ENCODE measurements around the gene SRSF6. TPM values are rescaled to one million over a fixed set of nuclear protein-coding genes. Genes with fewer than 3 reads are reported as not detected.

The SRSF6 gene
- total and polyA plus RNA-seq, 2 experiments from 2014 or later = 60.1 to 61.5 TPM

- H3K4me1 Mint-ChIP-seq = peaks cover 5% of the 10 kb centered on the region; the same call in 2 of the 3 replicates
- Histone ChIP-seq H3K4me2 (no peak overlapping the region), H2AFZ (peak overlapping the region; percentile 74), H3K36me3 (ENCODE audit: insufficient read depth) (no peaks in the 10 kb centered on the region), H3K4me3 (no peak overlapping the region), H3K79me2 (replicated peaks; ENCODE audit: insufficient read depth) (no peaks in the 10 kb centered on the region), H3K9me2 (ENCODE audit: insufficient read depth) (peaks cover 7% of the 10 kb centered on the region; the same call in 1 of the 2 replicates), H3K27ac (ENCODE audit: low read depth) (no peak overlapping the region), H3F3A (replicated peaks; ENCODE audit: low read depth) (no peaks in the 10 kb centered on the region), H4K20me1 (replicated peaks; ENCODE audit: insufficient read depth) (no peaks in the 10 kb centered on the region), H3K27me3 (ENCODE audit: insufficient read depth) (no peaks in the 10 kb centered on the region), H3K4me1 (ENCODE audit: insufficient read depth) (no peaks in the 10 kb centered on the region)
- ATAC-seq = no peak
- H3K36me3 Mint-ChIP-seq (ENCODE audit: low read depth) = no peaks in the 10 kb centered on the region; the same call in 2 of the 3 replicates
- no peak overlapping the region for H3K4me3 Mint-ChIP-seq
- TF ChIP-seq EZH2 (IDR thresholded peaks at IDR 0.05; ENCODE audit: low read depth, unreplicated experiment) (no peak), EZH2phosphoT487 (IDR thresholded peaks at IDR 0.05; ENCODE audit: unreplicated experiment) (no peak), NANOG (IDR thresholded peaks at IDR 0.05; ENCODE audit: borderline replicate concordance) (no peak), POLR2AphosphoS5 (IDR thresholded peaks at IDR 0.05; ENCODE audit: low read depth) (no peak), CTCF (conservative IDR thresholded peaks at IDR 0.05; ENCODE audit: low read depth in 2 of 2) (no peak), JUNB (IDR thresholded peaks at IDR 0.05; ENCODE audit: unreplicated experiment) (no peak), ZNF114 (CRISPR knock-in tag; IDR thresholded peaks at IDR 0.05) (no peak), ETS1 (IDR thresholded peaks at IDR 0.05) (no peak), REST (IDR thresholded peaks at IDR 0.05; ENCODE audit: unreplicated experiment) (no peak), STAT1 (IDR thresholded peaks at IDR 0.05; ENCODE audit: unreplicated experiment) (no peak), ZNF331 (CRISPR knock-in tag; IDR thresholded peaks at IDR 0.05; ENCODE audit: low read depth) (no peak), ZNF462 (CRISPR knock-in tag; IDR thresholded peaks at IDR 0.05) (no peak), CREB1 (CRISPR knock-in tag; IDR thresholded peaks at IDR 0.05; ENCODE audit: low read depth) (no peak)
- peaks cover 3% of the 10 kb centered on the region for H3K27me3 Mint-ChIP-seq (ENCODE audit: insufficient read depth, low read depth, poor library complexity)
- H3K27ac Mint-ChIP-seq = no peak overlapping the region
- peaks cover 11% of the 10 kb centered on the region for H3K9me3 Mint-ChIP-seq
- DNase-seq (ENCODE audit: low spot score) = no peak
These were observed 6.6 kb upstream of the SRSF6 start for GRCh38 chr20:43450841-43451799.

Measured in GM23338 (cell line).